IMR-90 (cell line): ENCODE data around the gene STX1B. TPM values are rescaled to one million over a fixed set of nuclear protein-coding genes. Genes with fewer than 3 reads are reported as not detected.

Source experiments
- ATAC-seq: fragments of 200-7000 bp; cut with Tn5 transposase; 2 replicates; pipeline ENCODE4 v1.9.1; 2020; ENCODE audit warnings: low read depth, mild to moderate bottlenecking, moderate library complexity
- BruUV-seq: library from RNA; stranded (reverse); fragments of 400-500 nt; replicated peaks from 2 replicates; lab custom pipeline; 2021; lab: Mats Ljungman, UMichigan
- CTCF ChIA-PET: fragments of 300-600 bp; formaldehyde crosslinking; extraction: SDS; loops from one replicate; lab custom pipeline; 2021; ENCODE audit warnings: antibody characterized with exemption; lab: Yijun Ruan, JAX
- POLR2A ChIA-PET: fragments of 300-600 bp; sonication (Branson Sonifier 250); formaldehyde crosslinking; loops from one replicate; lab custom pipeline; 2022; ENCODE audit warnings: antibody characterized with exemption; ENCODE audit not compliant: unreplicated experiment; lab: Charles Lee
- DNase-seq: peaks from one replicate; pipeline ENCODE4 v3.0.0; 2013
- H2AFZ ChIP-seq: replicated peaks from 2 replicates; pipeline ENCODE3; 2013; ENCODE audit warnings: low read length, mild to moderate bottlenecking; ENCODE audit not compliant: poor library complexity
- H2AK5ac ChIP-seq: 2 replicates; pipeline ENCODE4 v1.6.1; 2013; ENCODE audit warnings: low read depth, low read length, inconsistent platforms
- H2AK9ac ChIP-seq: replicated peaks from 2 replicates; pipeline ENCODE3; 2013; ENCODE audit warnings: mild to moderate bottlenecking, low read depth, low read length, moderate library complexity; ENCODE audit not compliant: poor library complexity
- H2BK120ac ChIP-seq: 2 replicates; pipeline ENCODE4 v1.6.1; 2013; ENCODE audit warnings: low read depth, low read length, inconsistent platforms
- H2BK15ac ChIP-seq: 3 replicates; pipeline ENCODE4 v1.6.1; 2013; ENCODE audit warnings: low read depth, low read length, inconsistent platforms
- H2BK20ac ChIP-seq: 2 replicates; pipeline ENCODE4 v1.6.1; 2013; ENCODE audit warnings: low read depth, mild to moderate bottlenecking, inconsistent platforms, low read length, moderate library complexity
- H2BK5ac ChIP-seq: 2 replicates; pipeline ENCODE4 v1.6.1; 2013; ENCODE audit warnings: mild to moderate bottlenecking, low read depth, low read length, inconsistent platforms; ENCODE audit not compliant: poor library complexity, severe bottlenecking
- H3K14ac ChIP-seq: replicated peaks from 2 replicates; pipeline ENCODE4 v1.6.1; 2013; ENCODE audit warnings: low read depth, low read length, inconsistent platforms
- H3K18ac ChIP-seq: 2 replicates; pipeline ENCODE4 v1.6.1; 2013; ENCODE audit warnings: low read depth, low read length, control low read depth
- H3K23ac ChIP-seq: 2 replicates; pipeline ENCODE4 v1.6.1; 2013; ENCODE audit warnings: low read depth, low read length, inconsistent platforms
- H3K27ac ChIP-seq: 2 replicates; pipeline ENCODE4 v1.5.1; 2013; ENCODE audit warnings: mild to moderate bottlenecking, control low read depth, low read length; ENCODE audit not compliant: insufficient read depth
- H3K27me3 ChIP-seq: 2 replicates; pipeline ENCODE4 v1.6.1; 2013; ENCODE audit warnings: low read length; ENCODE audit not compliant: control insufficient read depth, insufficient read depth
- H3K36me3 ChIP-seq: 2 replicates; pipeline ENCODE4 v1.6.1; 2013; ENCODE audit warnings: low read length, mixed read lengths; ENCODE audit not compliant: control insufficient read depth, insufficient read depth
- H3K4ac ChIP-seq: 2 replicates; pipeline ENCODE4 v1.6.1; 2013; ENCODE audit warnings: low read depth, low read length, inconsistent platforms
- H3K4me1 ChIP-seq: 2 replicates; pipeline ENCODE4 v1.6.1; 2013; ENCODE audit warnings: low read length, mixed read lengths; ENCODE audit not compliant: control insufficient read depth, insufficient read depth
- H3K4me2 ChIP-seq: 2 replicates; pipeline ENCODE4 v1.6.1; 2013; ENCODE audit warnings: low read depth, mild to moderate bottlenecking, control low read depth, low read length, moderate library complexity
- H3K4me3 ChIP-seq: 2 replicates; pipeline ENCODE4 v1.5.1; 2013; ENCODE audit warnings: low read depth, mild to moderate bottlenecking, control low read depth, low read length, moderate library complexity; ENCODE audit not compliant: insufficient read depth
- H3K56ac ChIP-seq: 2 replicates; pipeline ENCODE4 v1.6.1; 2013; ENCODE audit warnings: low read length, inconsistent platforms; ENCODE audit not compliant: insufficient read depth; ENCODE audit errors: extremely low read depth
- H3K79me1 ChIP-seq, 2 experiments: 2 replicates each; pipeline ENCODE4 v1.6.1; 2013; ENCODE audit warnings: low read length in 2 of 2, inconsistent platforms in 1 of 2, low read depth in 1 of 2
- H3K9ac ChIP-seq: 2 replicates; pipeline ENCODE4 v1.6.1; 2013; ENCODE audit warnings: low read depth, low read length, control low read depth
- H3K9me1 ChIP-seq: 2 replicates; pipeline ENCODE4 v1.6.1; 2013; ENCODE audit warnings: low read length, inconsistent platforms; ENCODE audit not compliant: insufficient read depth
- H3K9me3 ChIP-seq: 2 replicates; pipeline ENCODE4 v1.6.1; 2013; ENCODE audit warnings: low read length; ENCODE audit not compliant: control insufficient read depth, insufficient read depth
- H4K20me1 ChIP-seq: 2 replicates; pipeline ENCODE4 v1.6.1; 2013; ENCODE audit warnings: low read length, inconsistent platforms; ENCODE audit not compliant: insufficient read depth
- H4K5ac ChIP-seq: 2 replicates; pipeline ENCODE4 v1.6.1; 2013; ENCODE audit warnings: mild to moderate bottlenecking, low read depth, low read length, control low read depth
- H4K8ac ChIP-seq, 2 experiments: 2 replicates each; pipeline ENCODE4 v1.6.1; 2013; ENCODE audit warnings: low read depth in 2 of 2, low read length in 2 of 2, control low read depth in 1 of 2, inconsistent platforms in 1 of 2
- H4K91ac ChIP-seq: 2 replicates; pipeline ENCODE4 v1.6.1; 2013; ENCODE audit warnings: low read depth, low read length, inconsistent platforms; ENCODE audit not compliant: insufficient read depth
- CHD1 ChIP-seq: IDR thresholded peaks from 2 replicates; pipeline ENCODE4 v1.6.1; 2012; ENCODE audit warnings: low read depth, low read length, improper control_type of control experiment
- RFX5 ChIP-seq: IDR thresholded peaks from 2 replicates; pipeline ENCODE4 v1.8.0; 2012; ENCODE audit warnings: low read depth, mild to moderate bottlenecking, low read length, moderate library complexity
- SMC3 ChIP-seq: fragments of 150-350 bp; IDR thresholded peaks from 2 replicates; pipeline ENCODE4 v1.6.1; 2016; ENCODE audit warnings: low read depth, mild to moderate bottlenecking, antibody characterized with exemption, low read length, moderate library complexity
- WGBS, 2 experiments: methylation state at CpG; one replicate each; pipeline versions ENCODE4 v1.1.5 to v1.1.7; 2013; ENCODE audit warnings: missing lambda C conversion rate in 2 of 2; ENCODE audit not compliant: insufficient read length in 1 of 2; ENCODE audit errors: extremely low coverage in 2 of 2; 5-methylcytosine and 5-hydroxymethylcytosine counted together
- dilution Hi-C: fragments of 300-500 bp; cut with HindIII; formaldehyde crosslinking; loops from one replicate; pipeline ENCODE4 v1.14.3; 2018; ENCODE audit warnings: low sequenced_read_pairs; ENCODE audit not compliant: unreplicated experiment
- in situ Hi-C: fragments of 300-500 bp; cut with MboI; formaldehyde crosslinking; loops from 3 replicates; pipeline ENCODE4 v1.14.3; 2019; ENCODE audit warnings: low sequenced_read_pairs, inconsistent platforms, mixed read lengths
- intact Hi-C: fragments of 100-400 bp; cut with micrococcal nuclease; formaldehyde crosslinking; loops from 2 replicates; pipeline ENCODE4 v1.10.0; 2022
- polyA plus RNA-seq, 3 experiments: library from polyadenylated mRNA; depleted of rRNA; stranded (reverse); fragments of >200 nt; gene quantifications; 2 replicates each; pipeline ENCODE4 v1.2.3, GENCODE V29; 2012; ENCODE audit warnings: low replicate concordance in 1 of 3
- total RNA-seq: library from RNA; depleted of rRNA; stranded (reverse); fragments of >200 nt; gene quantifications from 2 replicates; pipeline ENCODE4 v1.2.3, GENCODE V29; 2012

Gene STX1B
- total and polyA plus RNA-seq, 2 of the 4 experiments (the other 2 are of a cell fraction) = 3.9 to 14.9 TPM

DNA sequence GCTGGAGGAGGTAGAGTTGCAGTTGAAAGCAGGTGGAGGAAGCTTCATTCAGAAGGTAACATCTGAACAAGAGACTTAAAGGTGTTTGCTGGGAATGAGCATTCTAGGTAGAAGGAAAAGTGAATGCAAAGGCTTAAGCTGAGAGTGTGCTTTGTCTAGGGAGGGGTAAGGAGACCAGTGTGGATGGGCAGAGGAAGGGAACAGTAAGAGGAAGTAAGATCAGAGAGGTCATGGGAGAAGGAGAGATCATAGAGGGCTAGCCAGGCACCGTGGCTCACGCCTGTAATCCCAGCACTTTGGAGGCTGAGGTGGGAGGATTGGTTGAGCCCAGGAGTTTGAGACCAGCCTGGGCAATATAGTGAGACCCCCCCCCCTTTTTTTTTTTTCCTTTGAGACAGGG is 26.3 kb upstream of the STX1B start:
- Histone ChIP-seq H3K27me3 (no peaks in the 10 kb centered on the region), H2AK5ac (no peak overlapping the region), H2BK120ac (no peak overlapping the region), H3K27ac (no peak overlapping the region), H3K4me1 (peaks cover 7% of the 10 kb centered on the region), H4K8ac (no peak overlapping the region), H3K4me2 (no peak overlapping the region), H2BK15ac (no peak overlapping the region), H3K18ac (no peak overlapping the region), H3K36me3 (peaks cover 37% of the 10 kb centered on the region), H2BK5ac (no peak overlapping the region), H4K5ac (no peak overlapping the region), H2BK20ac (no peak overlapping the region), H4K91ac (no peak overlapping the region), H3K79me1 (peaks cover 21 to 38% of the 10 kb centered on the region in 2 experiments), H3K14ac (no peak overlapping the region), H3K56ac (no peak overlapping the region), H3K9me3 (no peaks in the 10 kb centered on the region), H3K4ac (no peak overlapping the region), H2AFZ (no peak overlapping the region), H3K4me3 (no peak overlapping the region), H3K9me1 (peaks cover 12% of the 10 kb centered on the region; the same call in 1 of the 2 replicates), H3K23ac (no peak overlapping the region), H4K20me1 (peaks cover 10% of the 10 kb centered on the region), H2AK9ac (no peak overlapping the region), H3K9ac (no peak overlapping the region)
- ATAC-seq (no peak), DNase-seq (no peak)
- CTCF ChIA-PET = no interaction called here
- TF ChIP-seq RFX5 (no peak), CHD1 (no peak), SMC3 (no peak)
- in situ Hi-C loops (no loop called here), intact Hi-C loops (no loop called here), dilution Hi-C loops (no loop called here)
- POLR2A ChIA-PET = no interaction called here
- BruUV-seq = no TSS peak
- WGBS, 2 experiments = no CpG with 5 or more reads among the region's 2 CpGs
